ENCODE results near the gene MRPL9.
A peak's percentile ranks its signal among the peaks of the same experiment; 100 is the strongest.

Gene MRPL9

DNA sequence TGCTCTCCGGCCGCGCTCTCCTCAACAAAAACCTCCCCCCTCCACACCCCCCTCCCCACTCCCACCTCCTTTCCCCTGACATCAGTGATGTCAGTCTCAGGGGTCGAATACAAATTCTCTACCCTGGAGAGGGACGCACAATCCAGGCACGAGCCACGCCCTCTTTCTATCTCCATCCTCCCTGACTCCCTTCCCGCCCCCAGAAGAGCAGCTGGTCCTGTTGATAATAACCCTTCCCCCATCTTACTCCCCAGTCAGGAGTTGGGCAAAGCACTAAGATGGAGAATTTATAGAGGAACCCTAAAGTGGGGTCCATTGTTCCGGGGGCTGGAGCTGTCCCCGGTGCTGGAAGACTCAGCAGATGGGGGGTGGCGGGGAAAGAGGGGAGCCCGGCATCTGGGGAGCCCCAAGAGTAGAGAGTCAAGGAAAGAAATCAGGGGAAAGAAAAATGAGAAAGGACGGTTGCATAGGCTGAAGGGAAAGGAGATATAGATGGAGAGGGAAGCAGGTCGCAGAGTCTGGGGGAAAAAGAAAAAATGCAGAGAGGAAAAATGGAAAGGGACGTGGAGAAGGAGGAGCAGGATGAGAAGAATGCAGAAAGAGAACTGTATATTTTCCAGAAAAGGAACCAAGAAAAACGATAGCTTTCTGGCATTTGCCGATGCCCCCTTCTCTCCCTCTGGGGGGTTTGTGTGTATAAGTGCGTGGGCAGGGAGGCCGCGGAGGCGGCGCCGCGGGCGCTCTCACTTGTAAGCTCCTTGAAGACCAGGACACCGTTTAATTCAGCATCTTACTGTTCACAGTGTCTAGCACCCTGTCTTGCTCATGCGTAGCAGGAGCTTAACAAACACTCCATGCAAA lies 46.3 kb downstream of the MRPL9 start, which contains the start of gene CELF3:
Gene CELF3, minus strand, starts transcription at position 33 of the 861 bp plus-strand sequence. CDS start 783 bp downstream, outside the sequence.
- TF ChIP-seq, protein P1, sequence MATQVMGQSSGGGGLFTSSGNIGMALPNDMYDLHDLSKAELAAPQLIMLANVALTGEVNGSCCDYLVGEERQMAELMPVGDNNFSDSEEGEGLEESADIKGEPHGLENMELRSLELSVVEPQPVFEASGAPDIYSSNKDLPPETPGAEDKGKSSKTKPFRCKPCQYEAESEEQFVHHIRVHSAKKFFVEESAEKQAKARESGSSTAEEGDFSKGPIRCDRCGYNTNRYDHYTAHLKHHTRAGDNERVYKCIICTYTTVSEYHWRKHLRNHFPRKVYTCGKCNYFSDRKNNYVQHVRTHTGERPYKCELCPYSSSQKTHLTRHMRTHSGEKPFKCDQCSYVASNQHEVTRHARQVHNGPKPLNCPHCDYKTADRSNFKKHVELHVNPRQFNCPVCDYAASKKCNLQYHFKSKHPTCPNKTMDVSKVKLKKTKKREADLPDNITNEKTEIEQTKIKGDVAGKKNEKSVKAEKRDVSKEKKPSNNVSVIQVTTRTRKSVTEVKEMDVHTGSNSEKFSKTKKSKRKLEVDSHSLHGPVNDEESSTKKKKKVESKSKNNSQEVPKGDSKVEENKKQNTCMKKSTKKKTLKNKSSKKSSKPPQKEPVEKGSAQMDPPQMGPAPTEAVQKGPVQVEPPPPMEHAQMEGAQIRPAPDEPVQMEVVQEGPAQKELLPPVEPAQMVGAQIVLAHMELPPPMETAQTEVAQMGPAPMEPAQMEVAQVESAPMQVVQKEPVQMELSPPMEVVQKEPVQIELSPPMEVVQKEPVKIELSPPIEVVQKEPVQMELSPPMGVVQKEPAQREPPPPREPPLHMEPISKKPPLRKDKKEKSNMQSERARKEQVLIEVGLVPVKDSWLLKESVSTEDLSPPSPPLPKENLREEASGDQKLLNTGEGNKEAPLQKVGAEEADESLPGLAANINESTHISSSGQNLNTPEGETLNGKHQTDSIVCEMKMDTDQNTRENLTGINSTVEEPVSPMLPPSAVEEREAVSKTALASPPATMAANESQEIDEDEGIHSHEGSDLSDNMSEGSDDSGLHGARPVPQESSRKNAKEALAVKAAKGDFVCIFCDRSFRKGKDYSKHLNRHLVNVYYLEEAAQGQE (IDR thresholded peaks at IDR 0.05; ENCODE audit: low read depth) = peak; percentile 97
- peak; percentile 79 for TF ChIP-seq YY1 (IDR thresholded peaks at IDR 0.05; ENCODE audit: low read depth)
- peak; percentile 35; the same call in 1 of the 2 replicates for TF ChIP-seq CREB1 (IDR thresholded peaks at IDR 0.05; ENCODE audit: low read depth)
- TF ChIP-seq ZBTB7A (IDR thresholded peaks at IDR 0.05; ENCODE audit: low read depth) = no peak
- 0 out of 2 replicates have a peak, but pooled peaks have one; percentile 28 for TF ChIP-seq EGR1 (IDR thresholded peaks at IDR 0.05)
- peak; percentile 6; the same call in 1 of the 2 replicates for TF ChIP-seq CEBPB (IDR thresholded peaks at IDR 0.05)
- no peak for TF ChIP-seq TCF12 (IDR thresholded peaks at IDR 0.05; ENCODE audit: low read depth)

DNA sequence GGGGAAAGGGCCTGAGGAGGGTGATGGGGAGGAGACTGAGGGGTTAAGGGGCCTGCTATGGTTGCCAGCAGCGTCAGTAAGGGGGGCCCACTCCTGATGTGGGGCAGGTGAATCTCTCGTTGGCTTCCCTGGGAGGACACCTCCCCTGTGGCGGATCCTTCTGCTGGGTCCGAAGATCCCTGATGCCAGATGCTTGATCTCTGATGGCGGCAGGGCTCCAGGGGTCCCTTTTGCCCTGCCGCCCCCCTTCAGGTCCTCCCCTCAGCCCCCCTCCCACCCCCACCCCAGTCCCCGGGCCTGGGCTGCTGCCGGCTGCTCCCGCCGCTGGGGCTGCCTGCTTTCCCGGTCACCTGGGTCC lies 46.9 kb downstream of the MRPL9 start:
- no peak for TF ChIP-seq CEBPB (IDR thresholded peaks at IDR 0.05)

DNA sequence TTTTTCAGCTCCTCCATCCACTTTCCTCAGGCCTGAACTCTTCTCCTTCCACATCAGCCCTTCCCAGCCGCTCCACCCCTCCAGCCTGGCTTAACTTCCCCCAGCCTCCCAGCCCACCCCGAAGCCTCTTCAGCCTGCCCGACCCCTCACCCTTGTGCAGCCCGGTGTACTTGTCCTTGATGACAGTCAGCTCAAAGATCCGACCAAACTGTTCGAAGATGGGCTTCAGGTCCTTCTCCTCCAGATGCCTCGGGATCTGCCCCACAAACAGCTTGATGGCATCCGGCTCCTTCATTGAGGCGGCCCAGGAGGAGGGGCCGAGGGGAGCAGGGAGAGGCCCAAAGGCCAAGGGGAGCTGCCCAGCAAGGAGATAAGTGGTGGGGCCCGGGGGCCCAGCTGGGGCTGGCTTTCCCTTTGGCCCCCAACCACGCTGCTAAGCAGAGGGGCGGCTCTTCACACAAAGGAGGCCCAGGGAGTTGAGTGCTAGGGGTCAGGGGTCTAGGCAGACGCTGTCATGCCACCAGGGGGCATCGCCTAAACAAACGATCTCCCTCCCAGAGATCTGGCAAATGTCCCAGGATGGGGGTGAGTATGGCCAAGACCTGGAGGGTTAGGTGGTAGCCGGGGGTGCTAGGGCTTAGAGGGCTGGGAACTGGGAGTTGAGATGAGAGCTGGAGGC lies 47.4 kb downstream of the MRPL9 start:
- no peak for TF ChIP-seq FOXM1 (IDR thresholded peaks at IDR 0.05; ENCODE audit: borderline replicate concordance, low read depth)
- TF ChIP-seq, protein P2, sequence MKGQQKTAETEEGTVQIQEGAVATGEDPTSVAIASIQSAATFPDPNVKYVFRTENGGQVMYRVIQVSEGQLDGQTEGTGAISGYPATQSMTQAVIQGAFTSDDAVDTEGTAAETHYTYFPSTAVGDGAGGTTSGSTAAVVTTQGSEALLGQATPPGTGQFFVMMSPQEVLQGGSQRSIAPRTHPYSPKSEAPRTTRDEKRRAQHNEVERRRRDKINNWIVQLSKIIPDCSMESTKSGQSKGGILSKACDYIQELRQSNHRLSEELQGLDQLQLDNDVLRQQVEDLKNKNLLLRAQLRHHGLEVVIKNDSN (IDR thresholded peaks at IDR 0.05) = no peak
- no peak for TF ChIP-seq YY1 (IDR thresholded peaks at IDR 0.05; ENCODE audit: low read depth)
- no peak for TF ChIP-seq ZBTB7A (IDR thresholded peaks at IDR 0.05; ENCODE audit: low read depth)
- no peak for TF ChIP-seq EP300 (IDR thresholded peaks at IDR 0.05; ENCODE audit: borderline replicate concordance)
- TF ChIP-seq, protein P3, sequence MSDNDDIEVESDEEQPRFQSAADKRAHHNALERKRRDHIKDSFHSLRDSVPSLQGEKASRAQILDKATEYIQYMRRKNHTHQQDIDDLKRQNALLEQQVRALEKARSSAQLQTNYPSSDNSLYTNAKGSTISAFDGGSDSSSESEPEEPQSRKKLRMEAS (IDR thresholded peaks at IDR 0.05) = no peak

DNA sequence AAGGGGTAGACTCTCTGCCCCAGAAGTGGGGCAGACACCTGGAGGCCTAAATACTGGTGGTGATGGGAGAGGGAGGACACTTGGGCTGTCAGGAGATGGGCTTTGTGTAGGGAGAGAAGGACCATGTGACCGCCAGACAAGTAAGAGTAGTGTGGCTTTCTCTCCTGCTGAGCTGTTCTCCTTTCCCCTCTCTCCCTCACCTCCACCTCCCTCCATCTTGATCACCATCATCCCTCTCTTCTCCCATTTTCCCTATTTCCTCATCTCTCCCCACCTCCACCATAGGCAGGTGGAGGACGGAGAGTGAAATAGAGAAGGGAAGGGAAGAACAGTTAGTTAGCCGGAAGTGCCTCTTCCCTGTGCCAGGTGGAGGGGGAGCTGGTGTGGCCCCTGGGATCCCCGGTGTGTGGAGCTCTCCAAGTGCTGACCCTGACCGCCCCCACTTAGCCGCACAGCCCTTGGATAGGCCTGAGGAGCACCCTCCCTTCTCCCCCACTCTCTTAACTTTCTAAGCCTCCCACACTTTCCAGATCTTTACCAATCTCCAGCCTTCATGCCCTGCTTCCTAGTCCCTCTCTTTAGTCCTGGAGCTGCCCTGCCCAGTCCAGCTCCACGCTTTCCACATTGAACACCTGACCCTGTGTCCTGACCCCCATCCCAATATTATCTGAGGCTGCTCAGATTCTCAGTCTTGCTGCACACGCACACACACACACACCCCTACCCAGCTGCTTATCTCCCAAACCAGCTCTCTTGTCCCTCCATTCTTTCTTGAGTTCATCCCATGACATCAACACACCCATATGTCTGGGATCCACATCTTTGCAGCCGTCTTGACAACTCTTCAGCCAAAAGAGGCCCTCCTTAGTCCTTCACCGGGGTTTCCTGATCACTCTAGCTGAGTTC lies 48.2 kb downstream of the MRPL9 start:
- TF ChIP-seq, protein P1 (IDR thresholded peaks at IDR 0.05; ENCODE audit: low read depth) = peak; percentile 85
- no peak for TF ChIP-seq RAD21 (IDR thresholded peaks at IDR 0.05; ENCODE audit: low read depth)

DNA sequence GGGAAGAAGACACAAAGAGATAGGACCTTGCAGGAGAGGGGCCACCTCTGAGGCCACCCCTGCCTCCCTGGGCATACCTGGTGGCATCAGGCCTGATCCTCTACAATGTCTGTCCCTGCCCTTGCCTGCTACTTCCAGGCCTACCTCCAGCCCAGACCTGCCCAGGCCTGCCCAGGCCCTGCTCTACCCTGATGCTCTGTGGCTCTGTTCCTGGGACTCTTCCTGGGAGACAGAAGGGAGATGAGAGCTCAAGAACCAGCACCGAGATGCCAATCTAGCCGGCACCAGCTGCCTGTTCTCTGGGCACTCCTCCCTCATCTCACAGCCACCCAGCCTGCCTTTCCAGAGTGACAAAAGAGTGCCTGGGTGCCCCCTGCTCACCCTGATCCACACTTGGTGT lies 49.4 kb downstream of the MRPL9 start:
- no peak for TF ChIP-seq EP300 (IDR thresholded peaks at IDR 0.05; ENCODE audit: borderline replicate concordance)

DNA sequence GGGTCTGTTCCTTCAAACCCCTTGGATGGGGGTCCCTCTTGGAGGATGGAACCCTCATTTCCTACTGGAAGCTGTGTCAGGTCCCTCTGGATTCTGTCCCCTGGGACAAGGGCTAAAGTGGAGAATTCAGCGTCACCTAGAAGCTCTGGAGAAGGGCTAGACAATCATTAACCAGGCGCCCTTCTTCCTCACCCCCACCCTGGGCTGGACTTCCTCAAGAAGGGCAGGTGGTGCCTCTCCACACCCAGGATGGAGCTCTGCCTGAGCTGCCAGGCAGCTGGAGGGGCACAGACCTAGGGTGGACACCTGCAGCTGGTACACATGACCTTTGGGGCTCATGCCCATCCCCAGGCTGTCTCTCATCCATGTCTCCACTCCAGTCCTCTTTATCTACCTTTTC lies 50.3 kb downstream of the MRPL9 start:
- TF ChIP-seq CEBPB (IDR thresholded peaks at IDR 0.05) (no peak), TAF1 (IDR thresholded peaks at IDR 0.05; ENCODE audit: low read depth) (no peak), NFIC (IDR thresholded peaks at IDR 0.05) (no peak), EP300 (IDR thresholded peaks at IDR 0.05; ENCODE audit: borderline replicate concordance) (no peak), RAD21 (IDR thresholded peaks at IDR 0.05; ENCODE audit: low read depth) (no peak), TEAD4 (IDR thresholded peaks at IDR 0.05) (no peak), EGR1 (IDR thresholded peaks at IDR 0.05) (no peak), CREB1 (IDR thresholded peaks at IDR 0.05; ENCODE audit: low read depth) (no peak), ZBTB7A (IDR thresholded peaks at IDR 0.05; ENCODE audit: low read depth) (no peak), YY1 (IDR thresholded peaks at IDR 0.05; ENCODE audit: low read depth) (no peak), FOXM1 (IDR thresholded peaks at IDR 0.05; ENCODE audit: borderline replicate concordance, low read depth) (no peak), TCF12 (IDR thresholded peaks at IDR 0.05; ENCODE audit: low read depth) (no peak)
- TF ChIP-seq, protein P3 (IDR thresholded peaks at IDR 0.05) = no peak
- TF ChIP-seq, protein P2 (IDR thresholded peaks at IDR 0.05) = no peak
- TF ChIP-seq, protein P1 (IDR thresholded peaks at IDR 0.05; ENCODE audit: low read depth) = no peak
